H7 (cell line): ENCODE data around the gene TMEM11. TPM values are rescaled to one million over a fixed set of nuclear protein-coding genes. Genes with fewer than 3 reads are reported as not detected.

Experiments used
- DNase-seq: peaks from one replicate; pipeline ENCODE4 v3.0.0; 2012
- H3K27me3 ChIP-seq: 2 replicates; pipeline ENCODE4 v1.6.0; 2011; ENCODE audit warnings: mild to moderate bottlenecking, low read length; ENCODE audit not compliant: control insufficient read depth, insufficient read depth
- H3K36me3 ChIP-seq: replicated peaks from 2 replicates; pipeline ENCODE4 v1.5.1; 2011; ENCODE audit warnings: low read length; ENCODE audit not compliant: control insufficient read depth, insufficient read depth
- H3K4me3 ChIP-seq: 2 replicates; pipeline ENCODE4 v1.5.1; 2011; ENCODE audit warnings: low read depth, mild to moderate bottlenecking, control low read depth, low read length, moderate library complexity; ENCODE audit not compliant: insufficient read depth
- total RNA-seq: library from RNA; depleted of rRNA; stranded (reverse); fragments of >200 nt; shearing (Covaris generic); gene quantifications from 2 replicates; pipeline ENCODE4 v1.2.3, GENCODE V29; 2014; rRNA removed

Gene TMEM11, protein sequence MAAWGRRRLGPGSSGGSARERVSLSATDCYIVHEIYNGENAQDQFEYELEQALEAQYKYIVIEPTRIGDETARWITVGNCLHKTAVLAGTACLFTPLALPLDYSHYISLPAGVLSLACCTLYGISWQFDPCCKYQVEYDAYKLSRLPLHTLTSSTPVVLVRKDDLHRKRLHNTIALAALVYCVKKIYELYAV
- 24.2 and 26.1 TPM in 2 replicates for total RNA-seq

DNA sequence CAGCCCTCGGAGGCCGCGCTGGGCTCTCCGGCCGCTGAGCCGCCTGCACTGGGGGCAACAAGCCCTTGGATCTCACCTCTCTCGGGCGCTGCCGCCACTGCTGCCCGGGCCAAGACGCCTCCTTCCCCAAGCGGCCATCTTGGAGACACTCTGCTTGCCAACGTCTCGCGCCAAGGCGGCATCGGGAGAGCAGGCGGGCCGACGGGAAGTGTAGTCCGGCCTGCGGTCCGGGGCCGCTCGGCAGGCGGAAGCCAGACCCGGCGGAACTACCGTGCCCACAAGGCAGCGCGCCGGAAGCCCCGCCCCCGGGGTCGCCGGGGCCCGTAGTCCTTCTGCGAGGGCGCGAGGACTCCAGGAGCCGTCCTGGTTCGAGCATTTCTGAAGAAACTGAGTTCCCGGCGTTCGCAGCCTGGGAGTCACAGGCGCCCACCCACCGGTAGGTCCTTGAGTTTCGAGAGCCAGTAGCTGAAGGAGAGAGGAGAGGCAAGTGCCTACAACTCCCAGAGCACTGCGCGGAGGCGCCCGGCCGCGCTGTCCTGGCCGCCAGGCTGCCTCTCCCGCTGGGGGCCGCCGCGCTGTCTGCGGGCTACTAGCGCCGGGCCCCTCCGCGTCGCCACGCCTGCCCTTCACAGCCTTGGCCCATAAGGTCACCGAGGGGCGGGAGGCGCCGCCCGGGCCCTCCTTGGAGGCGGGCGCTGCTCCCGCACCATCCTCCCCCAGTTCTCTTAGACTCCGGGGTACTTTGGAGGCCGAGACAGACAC is at the start of gene TMEM11:
TMEM11 (minus strand) TSS at position 147 of the 762 bp plus-strand sequence; CDS start at position 138, 9 bp downstream.
- peak within 1 kb of the TSS; percentile 97 for H3K4me3 ChIP-seq
- peak; percentile 99 for DNase-seq
- no peaks in the 10 kb centered on the region for H3K27me3 ChIP-seq
- H3K36me3 ChIP-seq: peaks cover 6% of the 10 kb centered on the region

DNA sequence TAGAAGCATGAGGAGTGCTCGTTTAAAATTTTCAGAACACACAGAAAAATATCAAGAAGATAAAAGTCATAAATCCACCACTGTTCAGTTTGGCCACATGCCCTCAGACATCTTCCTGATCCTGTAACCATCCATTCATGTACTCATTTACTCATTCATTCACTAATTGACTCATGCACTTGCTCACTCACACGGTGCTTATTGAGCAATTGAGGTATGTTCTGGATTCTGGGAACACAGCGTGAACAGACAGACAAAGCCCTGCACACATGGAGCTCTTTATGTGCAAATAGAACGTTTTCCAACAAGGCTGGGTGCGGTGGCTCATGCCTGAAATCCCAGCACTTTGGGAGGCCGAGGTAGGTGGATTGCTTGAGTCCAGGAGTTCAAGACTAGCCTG is 49.4 kb upstream of the TMEM11 start:
- Histone ChIP-seq H3K4me3 (no peak overlapping the region), H3K27me3 (no peaks in the 10 kb centered on the region), H3K36me3 (no peaks in the 10 kb centered on the region)
- DNase-seq: no peak

DNA sequence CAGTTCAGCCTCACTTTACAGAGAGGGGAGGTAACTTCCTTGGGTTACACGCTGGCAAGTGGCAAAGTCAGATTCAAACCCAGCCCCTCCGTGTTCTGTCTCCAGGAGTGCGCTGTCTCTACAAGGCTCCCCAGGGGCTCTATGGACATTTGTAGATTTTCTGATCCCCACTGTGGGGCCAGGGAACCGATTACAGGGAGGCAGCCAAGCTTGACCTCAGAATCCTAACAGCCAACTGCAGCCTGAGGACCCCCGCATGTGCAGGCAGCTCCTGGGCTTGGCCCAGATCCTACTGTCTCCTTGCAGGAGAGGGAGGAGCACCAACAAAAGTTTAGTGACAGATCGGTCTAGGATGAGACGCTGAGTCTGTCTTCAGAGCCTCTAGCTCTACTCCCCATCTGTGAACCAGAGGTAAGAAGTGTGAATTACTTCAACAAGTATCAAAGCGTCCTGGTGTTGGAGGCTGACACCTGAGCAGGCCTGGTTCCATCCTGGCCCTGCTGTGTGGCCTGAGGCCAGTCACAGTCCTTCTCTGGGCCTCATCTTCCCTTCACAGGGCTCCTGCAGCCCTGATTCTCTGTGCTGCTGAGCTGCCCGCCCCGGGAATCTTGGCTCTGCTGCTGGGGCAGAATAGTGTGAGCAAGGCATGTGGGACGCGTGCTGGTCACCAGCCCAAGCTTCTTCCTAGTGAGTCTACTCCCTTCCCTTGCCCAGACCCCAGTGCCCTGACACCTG is 48.5 kb upstream of the TMEM11 start:
- no peaks in the 10 kb centered on the region for H3K36me3 ChIP-seq
- no peaks in the 10 kb centered on the region for H3K27me3 ChIP-seq
- no peak overlapping the region for H3K4me3 ChIP-seq
- no peak for DNase-seq

DNA sequence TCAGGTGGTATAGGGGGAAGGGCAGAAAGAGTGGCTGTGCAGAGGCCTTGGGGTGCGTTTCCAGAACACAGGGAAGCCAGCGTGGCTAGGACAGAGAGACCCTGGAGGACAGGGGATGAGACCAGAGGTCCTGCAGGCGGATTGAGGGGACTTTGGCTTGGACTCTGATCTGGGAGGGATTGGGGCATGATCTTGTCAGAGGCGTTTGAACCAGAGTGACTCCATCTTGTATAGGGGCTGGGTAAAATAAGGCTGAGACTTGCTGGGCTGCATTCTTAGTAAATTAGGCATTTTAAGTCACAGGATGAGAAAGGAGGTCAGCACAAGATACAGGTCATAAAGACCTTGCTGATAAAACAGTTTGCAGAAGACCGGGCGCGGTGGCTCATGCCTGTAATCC is 44.6 kb upstream of the TMEM11 start:
- Histone ChIP-seq H3K27me3 (no peaks in the 10 kb centered on the region), H3K4me3 (no peak overlapping the region), H3K36me3 (no peaks in the 10 kb centered on the region)
- no peak for DNase-seq

DNA sequence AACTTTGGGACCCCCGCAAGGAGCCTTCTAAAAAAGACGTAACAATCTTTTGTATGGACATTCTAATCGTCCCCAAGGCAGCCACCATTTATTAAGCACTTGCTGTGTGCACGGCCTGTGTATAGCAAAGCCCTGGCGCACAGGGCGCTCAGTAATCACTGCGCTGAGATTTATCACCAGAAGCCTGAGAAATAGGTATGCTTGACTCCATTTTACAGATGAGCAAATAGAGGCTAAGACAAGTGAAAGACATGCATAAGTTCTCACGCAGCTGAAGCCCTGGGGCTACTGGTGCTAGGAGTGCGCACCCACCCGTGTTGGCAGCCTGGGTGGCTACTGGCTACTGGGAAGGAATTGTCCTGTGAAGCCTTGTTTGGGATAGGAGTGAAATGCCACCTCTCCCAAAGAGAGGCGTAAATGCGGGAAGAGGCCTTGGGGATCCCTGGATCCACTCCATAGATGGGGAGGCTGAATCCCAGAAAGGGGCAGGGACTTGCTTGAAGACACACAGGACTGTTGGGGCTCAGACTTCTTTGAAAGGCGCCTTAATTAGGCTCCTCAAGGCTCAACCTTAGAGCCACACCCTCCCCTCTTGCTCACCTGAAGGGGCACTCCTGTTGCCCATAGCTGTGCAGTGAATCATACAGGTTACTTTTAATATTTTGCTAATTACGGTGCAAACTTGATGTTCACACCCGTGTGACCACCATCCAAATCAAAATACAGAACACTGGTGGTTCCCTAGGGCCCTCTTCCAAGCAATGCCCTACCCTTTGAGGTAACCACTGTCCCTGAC is 39.9 kb upstream of the TMEM11 start:
- peak; percentile 53 for DNase-seq

DNA sequence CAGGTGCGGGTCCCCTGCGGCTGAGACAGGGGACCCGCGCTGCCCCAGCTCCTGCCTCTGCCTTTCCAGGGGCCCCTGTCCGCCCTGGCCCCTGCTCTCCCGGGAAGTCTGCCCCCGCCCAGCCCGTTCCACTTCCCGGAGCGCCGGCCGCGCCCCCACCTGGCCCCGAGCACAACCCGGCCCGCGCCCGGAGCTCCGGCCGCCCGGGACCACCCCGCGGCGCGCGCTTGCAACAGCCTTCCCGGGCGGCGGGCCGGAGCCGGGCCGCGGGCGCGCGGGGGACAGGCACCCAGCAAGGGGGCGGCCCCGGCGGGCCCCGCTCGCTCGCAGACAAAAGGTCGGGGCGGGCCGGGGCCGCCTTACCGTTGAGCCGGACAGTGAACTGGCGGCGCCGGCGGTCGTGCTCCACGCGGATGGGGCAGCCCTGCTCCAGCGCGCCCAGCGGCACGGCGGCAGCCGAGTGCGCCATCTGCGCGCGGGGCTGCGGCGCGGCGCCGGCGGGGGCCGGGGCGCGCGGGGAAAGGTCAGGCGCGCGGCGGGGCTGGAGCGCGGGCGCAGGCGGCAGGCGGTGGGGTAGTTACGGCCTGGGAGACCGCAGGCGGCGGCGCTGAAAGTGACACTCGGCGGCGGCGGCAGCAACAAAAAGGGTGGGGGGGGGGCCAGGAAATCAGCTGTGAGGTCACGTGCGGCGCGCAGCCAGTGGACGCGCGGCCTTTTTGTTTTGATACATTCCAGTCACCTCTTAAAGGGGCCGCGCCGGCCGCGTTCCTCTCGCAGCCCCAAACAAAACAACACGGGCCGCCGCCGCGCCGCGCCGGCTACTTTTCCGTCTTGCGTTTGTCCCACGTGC is 39.1 kb upstream of the TMEM11 start, which contains the start of gene NATD1:
NATD1 (minus strand) TSS at position 615 of the 850 bp plus-strand sequence; CDS start at position 469, 146 bp downstream.
- peak; percentile 98 for DNase-seq
- Histone ChIP-seq H3K36me3 (no peaks in the 10 kb centered on the region; the same call in 1 of the 2 replicates), H3K4me3 (peak within 1 kb of the TSS; percentile 62), H3K27me3 (peaks cover 1% of the 10 kb centered on the region; the same call in 1 of the 2 replicates)

More for the DNA sequence above, 39.9 kb upstream of the TMEM11 start:
- peaks cover 1% of the 10 kb centered on the region; the same call in 1 of the 2 replicates for H3K27me3 ChIP-seq
- H3K4me3 ChIP-seq: peak overlapping the region; percentile 62
- no peaks in the 10 kb centered on the region; the same call in 1 of the 2 replicates for H3K36me3 ChIP-seq

DNA sequence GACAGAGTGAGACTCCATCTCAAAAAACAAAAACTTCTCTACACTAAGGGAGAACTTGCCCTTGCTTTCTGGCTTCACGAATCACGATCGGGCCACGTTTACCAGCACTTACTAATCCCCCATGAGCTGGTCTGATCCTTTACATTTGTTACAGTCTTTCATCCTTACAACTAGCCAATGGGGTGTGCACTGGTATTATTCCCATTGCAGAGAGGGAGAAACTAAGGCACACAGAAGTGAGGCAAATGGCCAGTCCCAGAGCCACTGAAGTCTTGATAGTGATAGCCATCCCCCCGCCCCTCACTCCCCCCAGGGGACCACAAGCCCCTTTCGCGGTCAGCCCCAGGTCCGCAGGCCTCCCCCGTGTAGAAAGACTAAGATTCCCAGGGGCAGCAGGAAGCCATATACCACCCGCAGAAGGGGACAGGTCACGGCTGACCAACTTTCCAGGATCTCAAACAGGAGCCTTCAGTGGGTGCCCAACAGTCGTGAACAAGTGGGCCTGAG is 38.4 kb upstream of the TMEM11 start:
- DNase-seq: no peak
- Histone ChIP-seq H3K4me3 (peak overlapping the region; percentile 62), H3K36me3 (no peaks in the 10 kb centered on the region; the same call in 1 of the 2 replicates), H3K27me3 (peaks cover 1% of the 10 kb centered on the region; the same call in 1 of the 2 replicates)

DNA sequence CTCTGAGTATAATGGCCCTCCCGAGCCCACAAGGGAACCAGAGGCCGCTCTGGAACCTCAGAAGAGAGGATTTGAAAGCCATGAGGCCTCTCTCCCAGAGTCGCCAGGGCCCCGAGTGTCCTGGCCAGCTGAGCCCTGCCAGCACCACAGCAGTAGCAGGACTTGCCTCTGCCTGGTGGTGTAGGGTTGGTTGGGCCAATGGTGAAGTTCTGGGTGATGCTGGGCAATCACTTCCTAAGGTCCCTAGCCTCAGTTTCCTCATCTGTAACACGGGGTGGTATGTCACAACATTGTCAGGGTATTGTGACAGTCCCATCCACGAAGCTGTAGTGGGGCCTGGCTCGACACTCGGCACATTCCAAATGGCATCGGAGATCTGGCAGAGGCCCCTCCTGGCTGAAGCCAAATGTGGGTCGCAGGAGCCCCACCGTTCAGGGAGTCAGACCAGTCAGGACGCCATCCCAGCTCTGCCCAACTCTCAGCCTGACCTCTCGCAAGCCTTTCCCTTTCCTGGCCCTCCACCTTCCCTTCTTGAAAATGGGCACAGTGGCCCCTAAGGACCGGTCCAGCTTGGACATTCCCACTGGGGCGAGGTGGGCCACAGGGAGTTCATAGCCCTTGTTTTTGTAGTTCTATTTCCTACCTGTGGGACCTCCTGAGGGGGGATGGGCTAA is 37.5 kb upstream of the TMEM11 start:
- Histone ChIP-seq H3K4me3 (no peak overlapping the region), H3K27me3 (peaks cover 1% of the 10 kb centered on the region; the same call in 1 of the 2 replicates), H3K36me3 (no peaks in the 10 kb centered on the region; the same call in 1 of the 2 replicates)
- peak; percentile 37 for DNase-seq

DNA sequence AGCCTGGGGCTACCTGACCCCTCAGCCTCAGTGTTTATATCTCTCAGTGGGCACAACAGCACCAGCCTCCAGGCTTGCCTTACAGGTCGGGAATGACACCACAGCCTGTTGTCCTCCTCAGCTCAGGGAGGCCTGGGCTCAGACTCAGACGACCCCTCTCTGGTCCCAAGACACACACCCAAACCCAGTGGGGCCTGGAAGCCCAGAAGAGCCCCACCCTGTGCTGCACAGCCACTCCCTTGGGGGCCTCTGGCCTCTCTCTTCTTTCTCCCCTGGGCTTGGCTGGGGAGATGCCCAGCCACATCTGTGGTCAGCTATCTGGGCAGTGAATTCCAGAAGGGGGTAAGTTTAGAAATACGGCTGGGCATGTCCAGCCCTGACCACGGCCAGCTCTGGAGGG is 36.9 kb upstream of the TMEM11 start:
- no peak for DNase-seq
- Histone ChIP-seq H3K36me3 (no peaks in the 10 kb centered on the region; the same call in 1 of the 2 replicates), H3K4me3 (no peak overlapping the region), H3K27me3 (peaks cover 1% of the 10 kb centered on the region; the same call in 1 of the 2 replicates)

DNA sequence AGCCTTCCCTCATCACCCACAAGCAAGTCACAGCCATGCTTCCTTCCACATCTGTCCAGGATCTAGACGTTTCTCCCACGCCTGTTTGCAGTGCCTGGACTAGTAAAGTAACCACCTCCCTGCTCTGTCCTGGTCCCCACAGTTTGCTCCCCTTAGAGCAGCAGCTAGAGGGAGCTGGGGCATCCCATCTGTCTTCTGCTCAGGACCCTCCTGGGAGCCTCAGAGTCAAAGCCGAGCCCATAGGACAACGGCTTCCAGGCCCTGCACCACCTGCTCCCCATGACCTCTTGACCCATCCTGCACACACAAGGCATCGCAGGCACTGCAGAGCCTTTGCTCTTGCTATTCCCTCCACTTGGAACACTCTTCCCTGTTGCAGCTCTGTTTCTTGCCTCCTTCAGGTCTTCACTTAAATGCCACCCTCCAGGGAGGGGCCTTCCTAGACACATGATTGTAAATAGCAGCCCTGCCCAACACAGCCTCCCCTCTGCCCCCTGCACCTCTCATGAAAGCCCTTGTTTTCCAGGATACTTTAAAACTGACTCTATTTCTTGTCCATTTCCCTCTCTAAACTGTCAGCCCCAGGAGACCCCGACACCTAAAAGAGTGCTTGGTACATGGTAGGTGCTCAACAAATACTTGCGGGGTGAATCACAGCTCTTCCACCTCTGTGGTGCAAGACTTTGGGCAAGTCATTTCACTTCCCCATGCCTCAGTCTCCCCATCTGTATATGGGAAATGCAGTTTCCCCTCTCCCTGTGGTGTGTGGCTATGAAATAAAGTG is 36.2 kb upstream of the TMEM11 start:
- peak; percentile 63 for DNase-seq
- Histone ChIP-seq H3K4me3 (no peak overlapping the region), H3K27me3 (peaks cover 1% of the 10 kb centered on the region; the same call in 1 of the 2 replicates), H3K36me3 (no peaks in the 10 kb centered on the region; the same call in 1 of the 2 replicates)

DNA sequence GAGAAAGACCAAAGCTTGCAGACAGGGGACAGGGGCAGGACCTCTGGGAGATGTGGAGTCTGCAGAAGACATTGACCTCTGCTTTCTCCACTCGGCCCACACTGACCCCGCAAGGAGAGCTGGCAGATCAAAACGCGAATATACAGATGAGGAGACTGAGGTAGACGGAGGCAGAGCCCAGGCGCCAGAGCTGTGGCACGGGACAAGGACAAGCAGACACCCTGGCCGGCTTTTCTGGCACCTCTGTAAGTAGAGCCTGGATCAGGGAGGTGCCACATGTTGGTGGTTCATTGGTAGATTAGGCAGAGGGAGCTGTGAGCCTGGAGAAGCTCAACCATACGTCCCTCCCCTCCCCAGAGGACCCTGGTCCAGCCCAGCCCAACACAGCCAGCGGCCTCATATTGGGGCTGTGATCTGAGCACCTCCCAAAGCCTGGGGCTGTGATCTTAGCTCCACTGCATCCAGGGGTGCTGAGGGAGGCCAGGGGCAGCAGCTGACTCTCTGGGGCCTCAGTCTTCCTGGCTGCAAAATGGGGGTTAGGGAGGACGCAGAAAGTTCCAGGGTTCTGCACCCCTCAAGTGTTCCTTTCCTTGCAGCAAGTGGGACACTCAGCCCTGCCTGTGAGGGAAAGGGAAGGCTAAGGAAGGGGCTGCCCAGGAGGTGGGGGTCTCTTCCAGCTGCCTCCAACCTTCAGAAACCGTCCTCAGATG is 35.3 kb upstream of the TMEM11 start:
- Histone ChIP-seq H3K36me3 (no peaks in the 10 kb centered on the region; the same call in 1 of the 2 replicates), H3K27me3 (peaks cover 1% of the 10 kb centered on the region; the same call in 1 of the 2 replicates), H3K4me3 (no peak overlapping the region)
- peak; percentile 51 for DNase-seq
